OCI-LY3 (cell line): Measurements from ENCODE around the gene PSMD14.

Source experiments
- EZH2phosphoT487 ChIP-seq: fragments of 200-600 bp; shearing (Covaris generic); IDR thresholded peaks from 2 replicates; pipeline ENCODE4 v1.6.1; 2018; ENCODE audit warnings: antibody characterized with exemption, mixed run types, low read depth
- TF ChIP-seq, protein P1 (sequence below): fragments of 200-600, 300-600 bp; sonication (generic); IDR thresholded peaks from 2 replicates; pipeline ENCODE4 v1.5.1; 2014; ENCODE audit warnings: antibody characterized with exemption, low read length, low read depth

DNA sequence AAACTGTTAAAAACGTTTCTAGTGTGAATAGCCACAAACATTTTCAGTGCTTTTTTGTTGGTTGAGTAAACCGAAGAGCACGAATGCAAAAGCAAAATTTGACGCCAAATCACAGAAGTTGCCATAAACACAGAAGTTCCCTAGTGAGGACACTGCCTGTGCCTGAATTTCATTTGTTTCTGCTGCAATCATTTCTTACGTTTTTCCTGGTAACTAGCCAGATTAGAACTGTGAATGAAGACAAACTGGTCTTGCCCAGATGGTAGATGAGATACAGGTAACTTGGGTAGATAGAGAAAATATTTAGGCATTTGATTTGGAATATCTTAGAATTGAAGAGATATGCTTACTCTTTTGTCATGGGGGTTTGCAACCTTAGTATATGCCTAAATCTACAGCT lies 98.1 kb downstream of the PSMD14 start:
- TF ChIP-seq, protein P1, sequence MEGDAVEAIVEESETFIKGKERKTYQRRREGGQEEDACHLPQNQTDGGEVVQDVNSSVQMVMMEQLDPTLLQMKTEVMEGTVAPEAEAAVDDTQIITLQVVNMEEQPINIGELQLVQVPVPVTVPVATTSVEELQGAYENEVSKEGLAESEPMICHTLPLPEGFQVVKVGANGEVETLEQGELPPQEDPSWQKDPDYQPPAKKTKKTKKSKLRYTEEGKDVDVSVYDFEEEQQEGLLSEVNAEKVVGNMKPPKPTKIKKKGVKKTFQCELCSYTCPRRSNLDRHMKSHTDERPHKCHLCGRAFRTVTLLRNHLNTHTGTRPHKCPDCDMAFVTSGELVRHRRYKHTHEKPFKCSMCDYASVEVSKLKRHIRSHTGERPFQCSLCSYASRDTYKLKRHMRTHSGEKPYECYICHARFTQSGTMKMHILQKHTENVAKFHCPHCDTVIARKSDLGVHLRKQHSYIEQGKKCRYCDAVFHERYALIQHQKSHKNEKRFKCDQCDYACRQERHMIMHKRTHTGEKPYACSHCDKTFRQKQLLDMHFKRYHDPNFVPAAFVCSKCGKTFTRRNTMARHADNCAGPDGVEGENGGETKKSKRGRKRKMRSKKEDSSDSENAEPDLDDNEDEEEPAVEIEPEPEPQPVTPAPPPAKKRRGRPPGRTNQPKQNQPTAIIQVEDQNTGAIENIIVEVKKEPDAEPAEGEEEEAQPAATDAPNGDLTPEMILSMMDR = no peak
- no peak for TF ChIP-seq EZH2phosphoT487
